ENCODE measurements around the gene DUS1L.

DUS1L gene

DNA sequence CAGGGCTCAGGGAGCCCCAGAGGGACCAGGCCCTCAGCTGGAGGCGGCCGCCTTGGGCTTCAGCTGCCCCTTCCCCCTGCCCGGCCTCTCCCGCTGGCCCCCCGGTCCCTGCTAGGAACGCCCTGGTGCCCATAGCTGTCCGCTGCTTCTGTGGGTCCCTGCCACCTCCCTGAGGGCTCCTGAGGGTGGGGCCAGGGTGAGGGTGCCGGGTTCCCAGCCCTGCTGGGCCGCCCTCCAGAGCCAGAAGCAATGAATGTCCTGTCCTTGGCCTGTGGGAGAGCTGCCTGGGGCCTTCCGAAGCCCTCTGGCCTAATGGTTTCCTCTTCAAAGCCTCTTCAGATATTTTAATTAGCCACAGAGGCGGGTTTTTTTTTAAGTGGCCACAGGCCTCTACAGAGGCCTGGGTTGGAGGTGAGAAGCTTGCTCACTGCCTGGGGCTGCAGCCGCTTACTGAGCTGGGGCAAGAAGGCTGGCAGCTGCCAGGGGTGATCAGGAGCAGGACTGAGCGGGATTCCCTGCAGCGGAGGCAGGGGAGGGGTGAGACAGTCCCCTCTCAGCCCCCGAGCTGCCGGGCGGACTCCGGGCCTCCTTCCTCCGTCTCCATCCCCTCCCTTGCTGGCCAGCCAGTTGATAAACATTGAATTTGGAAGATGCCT, 52.8 kb downstream of the DUS1L start:
- Histone ChIP-seq H3K27me3 (ENCODE audit: insufficient read depth, poor library complexity, severe bottlenecking) (no peaks in the 10 kb centered on the region), H3K9me3 (ENCODE audit: severe bottlenecking) (no peaks in the 10 kb centered on the region), H3K4me1 (ENCODE audit: insufficient read depth, poor library complexity, severe bottlenecking) (no peaks in the 10 kb centered on the region), H3K36me3 (ENCODE audit: low read depth) (no peaks in the 10 kb centered on the region), H3K27ac (ENCODE audit: poor library complexity, severe bottlenecking) (no peak overlapping the region), H3K4me3 (ENCODE audit: severe bottlenecking) (no peak overlapping the region)
- no peak for DNase-seq (ENCODE audit: low spot score)
- no peak for TF ChIP-seq CTCF (IDR thresholded peaks at IDR 0.05; ENCODE audit: poor library complexity, severe bottlenecking)
- ATAC-seq (ENCODE audit: low read depth), result no peak

- Histone ChIP-seq H3K4me1 (ENCODE audit: insufficient read depth, poor library complexity, severe bottlenecking) (no peaks in the 10 kb centered on the region), H3K36me3 (ENCODE audit: low read depth) (no peaks in the 10 kb centered on the region), H3K4me3 (ENCODE audit: severe bottlenecking) (no peak overlapping the region), H3K9me3 (ENCODE audit: severe bottlenecking) (no peaks in the 10 kb centered on the region), H3K27ac (ENCODE audit: poor library complexity, severe bottlenecking) (no peak overlapping the region), H3K27me3 (ENCODE audit: insufficient read depth, poor library complexity, severe bottlenecking) (no peaks in the 10 kb centered on the region)
- no peak for ATAC-seq (ENCODE audit: low read depth)
- no peak for DNase-seq (ENCODE audit: low spot score)
- no peak for TF ChIP-seq CTCF (IDR thresholded peaks at IDR 0.05; ENCODE audit: poor library complexity, severe bottlenecking)
Measured at GRCh38 chr17:82012261-82012639, 53.4 kb downstream of the DUS1L start.

DNA sequence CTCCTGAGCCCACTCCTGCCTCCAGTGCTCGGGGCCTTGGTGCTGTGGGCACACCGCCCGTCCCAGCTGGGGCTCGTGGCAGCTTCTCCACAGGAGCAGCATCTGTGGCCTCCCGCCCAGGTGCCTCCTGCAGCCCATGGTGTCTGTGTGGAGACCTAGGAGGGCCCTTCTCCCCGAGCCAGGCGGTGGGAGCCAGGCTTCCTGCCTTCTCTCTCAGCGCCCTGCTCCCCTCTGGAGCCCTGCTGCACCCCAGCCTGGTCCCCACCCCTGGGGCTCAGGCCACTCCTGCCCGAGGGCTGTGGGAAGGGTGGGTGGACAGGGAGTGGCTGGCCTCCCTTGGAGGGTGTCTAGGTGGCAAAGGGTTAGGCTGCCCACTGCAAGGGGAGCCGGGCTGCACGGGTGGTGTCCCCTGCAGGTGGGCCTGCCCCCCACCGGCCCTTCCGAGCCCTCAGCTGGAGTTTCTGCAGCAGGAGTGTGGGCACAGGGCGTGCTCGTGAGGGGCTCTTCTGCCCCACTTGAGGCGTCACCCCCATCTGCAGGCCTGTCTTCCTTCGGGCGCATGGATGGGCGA, 53.9 kb downstream of the DUS1L start:
- Histone ChIP-seq H3K27me3 (ENCODE audit: insufficient read depth, poor library complexity, severe bottlenecking) (no peaks in the 10 kb centered on the region), H3K4me1 (ENCODE audit: insufficient read depth, poor library complexity, severe bottlenecking) (peaks cover under 1% of the 10 kb centered on the region), H3K9me3 (ENCODE audit: severe bottlenecking) (no peaks in the 10 kb centered on the region), H3K36me3 (ENCODE audit: low read depth) (no peaks in the 10 kb centered on the region), H3K27ac (ENCODE audit: poor library complexity, severe bottlenecking) (no peak overlapping the region), H3K4me3 (ENCODE audit: severe bottlenecking) (no peak overlapping the region)
- ATAC-seq (ENCODE audit: low read depth) (no peak), DNase-seq (ENCODE audit: low spot score) (no peak)
- no peak for TF ChIP-seq CTCF (IDR thresholded peaks at IDR 0.05; ENCODE audit: poor library complexity, severe bottlenecking)

DNA sequence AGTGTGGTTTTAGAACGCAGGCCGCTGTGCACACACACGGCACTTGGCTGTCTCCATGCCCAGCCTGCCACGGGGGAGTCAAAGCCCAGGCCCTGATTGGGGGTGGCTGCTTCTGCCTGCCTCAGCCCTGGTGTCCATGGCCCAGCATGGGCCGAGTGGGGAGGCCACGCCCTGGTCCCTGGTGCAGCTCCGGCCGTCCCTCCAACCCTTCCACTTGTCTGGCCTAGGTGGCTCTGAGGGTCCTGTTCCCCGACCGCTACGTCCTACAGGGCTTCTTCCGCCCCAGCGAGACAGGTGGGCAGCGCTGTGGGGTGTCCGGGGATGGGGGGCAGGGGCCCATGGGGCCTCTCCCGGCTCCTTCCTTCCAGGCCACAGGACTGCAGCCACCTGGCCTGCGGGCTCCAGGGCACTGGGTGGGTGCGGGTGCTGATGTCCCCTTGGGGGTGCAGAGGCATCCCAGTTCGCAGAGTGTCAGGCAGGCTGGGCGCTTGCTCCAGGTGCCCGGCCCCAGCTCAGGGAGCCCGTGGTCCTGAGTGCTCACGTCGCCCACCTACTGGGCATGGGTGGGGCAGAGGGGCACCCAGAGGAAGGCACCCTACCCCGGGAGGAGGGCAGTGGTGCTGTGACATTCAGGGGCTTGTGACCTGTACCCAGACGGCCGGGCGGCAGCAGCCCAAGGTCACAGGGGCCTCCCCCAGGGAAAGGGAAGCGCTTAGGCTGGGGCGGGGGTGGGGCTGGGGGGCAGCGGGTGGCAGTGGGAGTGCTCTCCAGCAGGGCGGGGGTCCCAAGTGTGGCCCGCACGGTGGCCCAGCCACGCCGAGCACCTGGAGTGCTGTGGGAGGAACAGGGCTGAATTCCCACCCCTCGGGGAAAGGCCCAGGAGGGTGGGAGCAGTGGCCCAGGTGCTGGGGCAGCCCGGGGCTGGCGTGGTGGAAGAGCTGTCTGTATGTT, 54.8 kb downstream of the DUS1L start:
- DNase-seq (ENCODE audit: low spot score) (no peak), ATAC-seq (ENCODE audit: low read depth) (no peak)
- Histone ChIP-seq H3K4me1 (ENCODE audit: insufficient read depth, poor library complexity, severe bottlenecking) (peaks cover 9% of the 10 kb centered on the region), H3K9me3 (ENCODE audit: severe bottlenecking) (no peaks in the 10 kb centered on the region), H3K27me3 (ENCODE audit: insufficient read depth, poor library complexity, severe bottlenecking) (no peaks in the 10 kb centered on the region), H3K27ac (ENCODE audit: poor library complexity, severe bottlenecking) (no peak overlapping the region), H3K36me3 (ENCODE audit: low read depth) (no peaks in the 10 kb centered on the region), H3K4me3 (ENCODE audit: severe bottlenecking) (no peak overlapping the region)
- no peak for TF ChIP-seq CTCF (IDR thresholded peaks at IDR 0.05; ENCODE audit: poor library complexity, severe bottlenecking)
